Uterus (tissue), 4 donors: ENCODE data around the gene NRXN3. TPM values are rescaled to one million over a fixed set of nuclear protein-coding genes. Genes with fewer than 3 reads are reported as not detected.

Experiments
- DNase-seq, 2 donors: peaks; one replicate each; pipeline ENCODE4 v3.0.0-alpha.2; 2019 to 2020
- H3K27ac ChIP-seq, 2 donors: fragments of 200-600 bp; sonication (generic); 1 replicate in 1 of 2; 2 replicates in 1 of 2; pipeline ENCODE4 v1.5.1; 2016 to 2018
- H3K27me3 ChIP-seq, 2 donors: fragments of 200-600 bp; sonication (generic); one replicate each; pipeline ENCODE4 v1.5.1; 2018 to 2019; ENCODE audit warnings: control low read depth in 1 of 2
- H3K36me3 ChIP-seq, 2 donors: fragments of 200-600 bp; sonication (generic); one replicate each; pipeline ENCODE4 v1.5.1; 2019; ENCODE audit warnings: control low read depth in 1 of 2
- H3K4me1 ChIP-seq, 2 donors: fragments of 200-600 bp; sonication (generic); one replicate each; pipeline ENCODE4 v1.5.1; 2018 to 2019; ENCODE audit warnings: control low read depth in 1 of 2
- H3K4me3 ChIP-seq, 2 donors: fragments of 200-600 bp; sonication (generic); 1 replicate in 1 of 2; 2 replicates in 1 of 2; pipeline ENCODE4 v1.5.1; 2018 to 2019; ENCODE audit warnings: mild to moderate bottlenecking in 1 of 2
- H3K9me3 ChIP-seq, 2 donors: fragments of 200-600 bp; sonication (generic); one replicate each; pipeline ENCODE4 v1.5.1; 2019; ENCODE audit warnings: control low read depth in 1 of 2
- CTCF ChIP-seq, 4 experiments: fragments of 200-600 bp in 2 of 4; fragments of 450-650 bp in 2 of 4; sonication (generic) in 2 of 4; IDR thresholded peaks; one replicate each; pipeline ENCODE4 v1.5.1; 2016 to 2019; ENCODE audit warnings: antibody characterized with exemption in 4 of 4, mild to moderate bottlenecking in 2 of 4, moderate library complexity in 1 of 4
- POLR2A ChIP-seq, 2 donors: fragments of 450-650 bp; IDR thresholded peaks; one replicate each; pipeline ENCODE4 v1.6.1; 2016; ENCODE audit warnings: antibody characterized with exemption in 2 of 2, mild to moderate bottlenecking in 1 of 2, moderate library complexity in 1 of 2
- intact Hi-C: fragments of 100-400 bp; cut with DNase I; formaldehyde crosslinking; loops from one replicate; pipeline ENCODE4 v1.15.1; 2023; ENCODE audit warnings: low total_unique reads
- total RNA-seq, 4 donors: library from RNA; depleted of rRNA in 3 of 4; stranded (reverse); fragments of >200 nt in 3 of 4; gene quantifications; one replicate each; pipeline versions ENCODE4 v1.1.0 to v1.2.4, GENCODE V29; 2014 to 2023
- donor health status: DM: yes; HTN: yes; CAD: no.

NRXN3 gene
- total RNA-seq, 4 donors from 2014 or later = 2.9 to 17.0 (median 4.4) TPM

- Histone ChIP-seq H3K27me3 (no peaks in the 10 kb centered on the region), H3K4me1 (no peaks in the 10 kb centered on the region), H3K36me3 (no peaks in the 10 kb centered on the region), H3K9me3 (no peaks in the 10 kb centered on the region), H3K4me3 (no peak overlapping the region), H3K27ac (no peak overlapping the region)
- no peak for DNase-seq
- intact Hi-C loops = no loop called here
- no peak for TF ChIP-seq POLR2A (IDR thresholded peaks at IDR 0.05)
- TF ChIP-seq CTCF (IDR thresholded peaks at IDR 0.05) = no peak
Measured at GRCh38 chr14:79500489-79500888, 1330.3 kb downstream of the NRXN3 start.

GRCh38 chr14:79502136-79502750 lies 1332.1 kb downstream of the NRXN3 start:
- intact Hi-C loops = no loop called here
- Histone ChIP-seq H3K27me3 (no peaks in the 10 kb centered on the region), H3K9me3 (no peaks in the 10 kb centered on the region), H3K4me1 (no peaks in the 10 kb centered on the region), H3K4me3 (no peak overlapping the region), H3K27ac (no peak overlapping the region), H3K36me3 (no peaks in the 10 kb centered on the region)
- TF ChIP-seq CTCF (IDR thresholded peaks at IDR 0.05) = no peak
- TF ChIP-seq POLR2A (IDR thresholded peaks at IDR 0.05) = no peak
- DNase-seq = no peak

- no peak overlapping the region for H3K27ac ChIP-seq
- H3K36me3 ChIP-seq = no peaks in the 10 kb centered on the region
- no peak for TF ChIP-seq CTCF (IDR thresholded peaks at IDR 0.05)
- TF ChIP-seq POLR2A (IDR thresholded peaks at IDR 0.05) = no peak
- intact Hi-C loops = no loop called here
- H3K9me3 ChIP-seq = no peaks in the 10 kb centered on the region
- no peaks in the 10 kb centered on the region for H3K4me1 ChIP-seq
- DNase-seq = no peak
- H3K27me3 ChIP-seq = no peaks in the 10 kb centered on the region
- no peak overlapping the region for H3K4me3 ChIP-seq
Measured at GRCh38 chr14:79502751-79503148, 1332.6 kb downstream of the NRXN3 start.

- Histone ChIP-seq H3K27me3 (no peaks in the 10 kb centered on the region), H3K9me3 (no peaks in the 10 kb centered on the region), H3K36me3 (no peaks in the 10 kb centered on the region), H3K4me1 (no peaks in the 10 kb centered on the region), H3K4me3 (no peak overlapping the region), H3K27ac (no peak overlapping the region)
- intact Hi-C loops = no loop called here
- no peak for TF ChIP-seq CTCF (IDR thresholded peaks at IDR 0.05)
- TF ChIP-seq POLR2A (IDR thresholded peaks at IDR 0.05) = no peak
- no peak for DNase-seq
Measured at GRCh38 chr14:79510659-79511058, 1340.5 kb downstream of the NRXN3 start.

GRCh38 chr14:79511146-79511545 lies 1341.0 kb downstream of the NRXN3 start:
- DNase-seq = no peak
- Histone ChIP-seq H3K36me3 (no peaks in the 10 kb centered on the region), H3K27me3 (no peaks in the 10 kb centered on the region), H3K4me3 (no peak overlapping the region), H3K27ac (no peak overlapping the region), H3K9me3 (no peaks in the 10 kb centered on the region), H3K4me1 (no peaks in the 10 kb centered on the region)
- TF ChIP-seq CTCF (IDR thresholded peaks at IDR 0.05) (no peak), POLR2A (IDR thresholded peaks at IDR 0.05) (no peak)
- intact Hi-C loops = no loop called here
